ENCODE measurements around the gene FIBP.

Gene FIBP

GRCh38 chr11:65887723-65888162 lies 528 bp downstream of the FIBP start:
- DNase-seq = no peak

GRCh38 chr11:65886826-65887722 lies 1.2 kb downstream of the FIBP start:
- no peak for DNase-seq

- DNase-seq = no peak
Observed at GRCh38 chr11:65885808-65886536, 2.3 kb downstream of the FIBP start.

GRCh38 chr11:65885231-65885630 lies 3.0 kb downstream of the FIBP start:
- DNase-seq = no peak

- DNase-seq = peak; percentile 49
Observed at GRCh38 chr11:65884716-65885092, 3.6 kb downstream of the FIBP start.

GRCh38 chr11:65883786-65884715 lies 4.2 kb downstream of the FIBP start:
- DNase-seq = no peak

- no peak for DNase-seq
Observed at GRCh38 chr11:65883058-65883761, 5.1 kb downstream of the FIBP start.

GRCh38 chr11:65882120-65883057 lies 5.9 kb downstream of the FIBP start:
- DNase-seq = no peak

GRCh38 chr11:65880844-65881421 lies 7.3 kb downstream of the FIBP start:
- DNase-seq = no peak

- no peak for DNase-seq
Observed at GRCh38 chr11:65880027-65880426, 8.2 kb downstream of the FIBP start.

GRCh38 chr11:65879617-65880016 lies 8.7 kb downstream of the FIBP start, which contains the start of gene CTSW:
Gene CTSW (plus strand): TSS chr11:65879837. CDS start chr11:65879855, 18 bp downstream.
- no peak for DNase-seq

GRCh38 chr11:65873318-65874156 lies 14.7 kb downstream of the FIBP start:
- peak; percentile 88 for DNase-seq

- DNase-seq = no peak
Observed at GRCh38 chr11:65872586-65873317, 15.5 kb downstream of the FIBP start, which contains the start of gene EFEMP2. Gene EFEMP2 (minus strand): TSS chr11:65872800. CDS start chr11:65872354, 446 bp downstream.

GRCh38 chr11:65871811-65872548 lies 16.3 kb downstream of the FIBP start:
- DNase-seq = no peak

- DNase-seq = no peak
Observed at GRCh38 chr11:65870706-65871681, 17.3 kb downstream of the FIBP start.

- DNase-seq = no peak
Observed at GRCh38 chr11:65870307-65870658, 18.0 kb downstream of the FIBP start.

Measured in NCI-H2171 treated with DMSO at 0.1 percent for 48 hours (cell line).